ENCODE data around the gene EAPP. TPM values are rescaled to one million over a fixed set of nuclear protein-coding genes. Genes with fewer than 3 reads are reported as not detected.
A peak's percentile ranks its signal among the peaks of the same experiment; 100 is the strongest.

Gene EAPP
- total and polyA plus RNA-seq, 8 donors: 15.8 to 95.3 (median 34.8) TPM

- H3K27me3 ChIP-seq: no peaks in the 10 kb centered on the region
- 85 to 93% (median 88%) methylated on average over 11 of the region's 11 CpGs for WGBS, 5 donors
- TF ChIP-seq POLR2AphosphoS5 (IDR thresholded peaks at IDR 0.05) (no peak), POLR2A (IDR thresholded peaks at IDR 0.05) (no peak), EP300 (IDR thresholded peaks at IDR 0.05) (no peak)
- TF ChIP-seq, protein P1, sequence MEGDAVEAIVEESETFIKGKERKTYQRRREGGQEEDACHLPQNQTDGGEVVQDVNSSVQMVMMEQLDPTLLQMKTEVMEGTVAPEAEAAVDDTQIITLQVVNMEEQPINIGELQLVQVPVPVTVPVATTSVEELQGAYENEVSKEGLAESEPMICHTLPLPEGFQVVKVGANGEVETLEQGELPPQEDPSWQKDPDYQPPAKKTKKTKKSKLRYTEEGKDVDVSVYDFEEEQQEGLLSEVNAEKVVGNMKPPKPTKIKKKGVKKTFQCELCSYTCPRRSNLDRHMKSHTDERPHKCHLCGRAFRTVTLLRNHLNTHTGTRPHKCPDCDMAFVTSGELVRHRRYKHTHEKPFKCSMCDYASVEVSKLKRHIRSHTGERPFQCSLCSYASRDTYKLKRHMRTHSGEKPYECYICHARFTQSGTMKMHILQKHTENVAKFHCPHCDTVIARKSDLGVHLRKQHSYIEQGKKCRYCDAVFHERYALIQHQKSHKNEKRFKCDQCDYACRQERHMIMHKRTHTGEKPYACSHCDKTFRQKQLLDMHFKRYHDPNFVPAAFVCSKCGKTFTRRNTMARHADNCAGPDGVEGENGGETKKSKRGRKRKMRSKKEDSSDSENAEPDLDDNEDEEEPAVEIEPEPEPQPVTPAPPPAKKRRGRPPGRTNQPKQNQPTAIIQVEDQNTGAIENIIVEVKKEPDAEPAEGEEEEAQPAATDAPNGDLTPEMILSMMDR (IDR thresholded peaks at IDR 0.05): no peak
- peaks cover 0 to 15% (median 6%) of the 10 kb centered on the region in 4 donors for H3K4me1 ChIP-seq
- intact Hi-C loops (cut with DNase I; ENCODE audit: low total_unique reads): no loop called here
- H3K36me3 ChIP-seq: no peaks in the 10 kb centered on the region
- DNase-seq: peak in 1 of 2 donors; percentile 21
- no peak overlapping the region for H3K4me3 ChIP-seq
- H3K27ac ChIP-seq: peak overlapping the region in 4 of 5 donors; percentile 49 to 87 (median 72)
- no peaks in the 10 kb centered on the region for H3K9me3 ChIP-seq
Observed at GRCh38 chr14:34496007-34496678, 43.4 kb downstream of the EAPP start.

- WGBS, 5 donors: 12 to 24% (median 20%) methylated on average over 1 of the region's 1 CpG
- no peak overlapping the region for H3K27ac ChIP-seq
- H3K4me1 ChIP-seq: no peaks in the 10 kb centered on the region
- no peak overlapping the region for H3K4me3 ChIP-seq
- H3K27me3 ChIP-seq: no peaks in the 10 kb centered on the region
- no peak for DNase-seq
- TF ChIP-seq POLR2A (IDR thresholded peaks at IDR 0.05) (no peak), EP300 (IDR thresholded peaks at IDR 0.05) (no peak), POLR2AphosphoS5 (IDR thresholded peaks at IDR 0.05) (no peak)
- TF ChIP-seq, protein P1 (IDR thresholded peaks at IDR 0.05): no peak
- intact Hi-C loops (cut with DNase I; ENCODE audit: low total_unique reads): no loop called here
- H3K36me3 ChIP-seq: no peaks in the 10 kb centered on the region
- no peaks in the 10 kb centered on the region for H3K9me3 ChIP-seq
Observed at GRCh38 chr14:34489324-34489723, 50.2 kb downstream of the EAPP start.

- intact Hi-C loops (cut with DNase I; ENCODE audit: low total_unique reads): no loop called here
- Histone ChIP-seq H3K27me3 (no peaks in the 10 kb centered on the region), H3K27ac (no peak overlapping the region), H3K4me1 (no peaks in the 10 kb centered on the region), H3K9me3 (no peaks in the 10 kb centered on the region), H3K4me3 (no peak overlapping the region), H3K36me3 (no peaks in the 10 kb centered on the region)
- DNase-seq: peak in 1 of 2 donors; percentile 11
- TF ChIP-seq POLR2A (IDR thresholded peaks at IDR 0.05) (no peak), POLR2AphosphoS5 (IDR thresholded peaks at IDR 0.05) (no peak), EP300 (IDR thresholded peaks at IDR 0.05) (no peak)
- TF ChIP-seq, protein P1 (IDR thresholded peaks at IDR 0.05): no peak
- WGBS, 5 donors: 95 to 99% (median 98%) methylated on average over 7 of the region's 7 CpGs
Observed at GRCh38 chr14:34488528-34488927, 51.0 kb downstream of the EAPP start.

DNA sequence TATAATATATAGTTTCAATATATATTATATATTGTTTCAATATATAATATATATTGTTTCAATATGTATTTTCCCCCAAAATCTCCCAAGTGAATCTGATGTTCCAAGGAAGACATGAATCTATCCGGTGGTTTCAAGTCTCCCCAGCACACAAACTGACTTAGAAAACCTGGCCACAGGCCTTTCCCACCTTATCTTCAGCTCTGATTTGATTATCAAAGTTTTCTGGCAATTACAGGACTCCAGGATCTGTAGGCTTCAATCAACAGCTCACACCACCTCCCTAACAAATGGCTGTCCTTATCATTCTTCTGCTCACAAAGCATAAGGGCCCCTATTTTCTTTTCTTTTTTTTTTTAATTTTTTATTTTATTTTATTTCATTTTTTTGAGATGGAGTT lies 54.8 kb downstream of the EAPP start:
- 36 to 64% (median 53%) methylated on average over 1 of the region's 1 CpG for WGBS, 5 donors
- H3K36me3 ChIP-seq: no peaks in the 10 kb centered on the region
- intact Hi-C loops (cut with DNase I; ENCODE audit: low total_unique reads): no loop called here
- H3K27me3 ChIP-seq: no peaks in the 10 kb centered on the region
- no peaks in the 10 kb centered on the region for H3K9me3 ChIP-seq
- H3K27ac ChIP-seq: no peak overlapping the region
- H3K4me3 ChIP-seq: no peak overlapping the region
- H3K4me1 ChIP-seq: no peaks in the 10 kb centered on the region
- no peak for TF ChIP-seq POLR2A (IDR thresholded peaks at IDR 0.05)
- TF ChIP-seq EP300 (IDR thresholded peaks at IDR 0.05): no peak
- no peak for TF ChIP-seq POLR2AphosphoS5 (IDR thresholded peaks at IDR 0.05)
- TF ChIP-seq, protein P1 (IDR thresholded peaks at IDR 0.05): no peak
- DNase-seq: no peak

Measured in stomach (tissue), 9 donors.